ENCODE data around the gene OBP2A. TPM values are rescaled to one million over a fixed set of nuclear protein-coding genes. Genes with fewer than 3 reads are reported as not detected.

The OBP2A gene
- total and polyA plus RNA-seq, 12 donors = not detected

- Histone ChIP-seq H3K4me3 (no peak overlapping the region), H3K36me3 (replicated peaks in 1 of 2) (no peaks in the 10 kb centered on the region), H3K27ac (no peak overlapping the region), H3K27me3 (peaks cover 6% of the 10 kb centered on the region), H3K9me3 (replicated peaks in 1 of 3) (no peaks in the 10 kb centered on the region), H3K4me1 (replicated peaks in 1 of 2) (no peaks in the 10 kb centered on the region)
- TF ChIP-seq, protein P1, sequence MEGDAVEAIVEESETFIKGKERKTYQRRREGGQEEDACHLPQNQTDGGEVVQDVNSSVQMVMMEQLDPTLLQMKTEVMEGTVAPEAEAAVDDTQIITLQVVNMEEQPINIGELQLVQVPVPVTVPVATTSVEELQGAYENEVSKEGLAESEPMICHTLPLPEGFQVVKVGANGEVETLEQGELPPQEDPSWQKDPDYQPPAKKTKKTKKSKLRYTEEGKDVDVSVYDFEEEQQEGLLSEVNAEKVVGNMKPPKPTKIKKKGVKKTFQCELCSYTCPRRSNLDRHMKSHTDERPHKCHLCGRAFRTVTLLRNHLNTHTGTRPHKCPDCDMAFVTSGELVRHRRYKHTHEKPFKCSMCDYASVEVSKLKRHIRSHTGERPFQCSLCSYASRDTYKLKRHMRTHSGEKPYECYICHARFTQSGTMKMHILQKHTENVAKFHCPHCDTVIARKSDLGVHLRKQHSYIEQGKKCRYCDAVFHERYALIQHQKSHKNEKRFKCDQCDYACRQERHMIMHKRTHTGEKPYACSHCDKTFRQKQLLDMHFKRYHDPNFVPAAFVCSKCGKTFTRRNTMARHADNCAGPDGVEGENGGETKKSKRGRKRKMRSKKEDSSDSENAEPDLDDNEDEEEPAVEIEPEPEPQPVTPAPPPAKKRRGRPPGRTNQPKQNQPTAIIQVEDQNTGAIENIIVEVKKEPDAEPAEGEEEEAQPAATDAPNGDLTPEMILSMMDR (IDR thresholded peaks at IDR 0.05) = no peak
- TF ChIP-seq POLR2A (IDR thresholded peaks at IDR 0.05) = no peak
- DNase-seq = no peak
- WGBS, 4 donors = 80 to 88% (median 81%) methylated on average over 12 of the region's 12 CpGs
- intact Hi-C loops (cut with DNase I) = no loop called here
These were observed 17.9 kb downstream of the OBP2A start for GRCh38 chr9:135563858-135564257.

GRCh38 chr9:135565141-135565628 is 19.3 kb downstream of the OBP2A start:
- WGBS, 4 donors = 76 to 87% (median 80%) methylated on average over 8 to 9 of the region's 9 CpGs
- no peak for TF ChIP-seq POLR2A (IDR thresholded peaks at IDR 0.05)
- TF ChIP-seq, protein P1 (IDR thresholded peaks at IDR 0.05) = no peak
- Histone ChIP-seq H3K27ac (no peak overlapping the region), H3K27me3 (peaks cover 6% of the 10 kb centered on the region), H3K4me1 (replicated peaks in 1 of 2) (no peaks in the 10 kb centered on the region), H3K4me3 (no peak overlapping the region), H3K36me3 (replicated peaks in 1 of 2) (no peaks in the 10 kb centered on the region), H3K9me3 (replicated peaks in 1 of 3) (no peaks in the 10 kb centered on the region)
- intact Hi-C loops (cut with DNase I) = no loop called here
- DNase-seq = no peak

GRCh38 chr9:135565636-135566035 is 19.7 kb downstream of the OBP2A start:
- Histone ChIP-seq H3K27ac (no peak overlapping the region), H3K4me3 (no peak overlapping the region), H3K27me3 (peaks cover 6% of the 10 kb centered on the region), H3K9me3 (replicated peaks in 1 of 3) (no peaks in the 10 kb centered on the region), H3K36me3 (replicated peaks in 1 of 2) (no peaks in the 10 kb centered on the region), H3K4me1 (replicated peaks in 1 of 2) (no peaks in the 10 kb centered on the region)
- DNase-seq = no peak
- WGBS, 4 donors = 70 to 75% (median 72%) methylated on average over 6 to 8 of the region's 8 CpGs
- intact Hi-C loops (cut with DNase I) = no loop called here
- TF ChIP-seq, protein P1 (IDR thresholded peaks at IDR 0.05) = no peak
- no peak for TF ChIP-seq POLR2A (IDR thresholded peaks at IDR 0.05)

- TF ChIP-seq, protein P1 (IDR thresholded peaks at IDR 0.05) = no peak
- no peak for TF ChIP-seq POLR2A (IDR thresholded peaks at IDR 0.05)
- Histone ChIP-seq H3K27me3 (peaks cover 6% of the 10 kb centered on the region), H3K9me3 (replicated peaks in 1 of 3) (no peaks in the 10 kb centered on the region), H3K36me3 (replicated peaks in 1 of 2) (no peaks in the 10 kb centered on the region), H3K27ac (no peak overlapping the region), H3K4me1 (replicated peaks in 1 of 2) (no peaks in the 10 kb centered on the region), H3K4me3 (no peak overlapping the region)
- no peak for DNase-seq
- WGBS, 4 donors = 69 to 80% (median 73%) methylated on average over 10 of the region's 10 CpGs
- intact Hi-C loops (cut with DNase I) = no loop called here
These were observed 20.6 kb downstream of the OBP2A start for GRCh38 chr9:135566552-135566951.

Measured in adrenal gland (tissue), 12 donors.